Measurements from ENCODE around the gene MMP3.

The MMP3 gene

DNA sequence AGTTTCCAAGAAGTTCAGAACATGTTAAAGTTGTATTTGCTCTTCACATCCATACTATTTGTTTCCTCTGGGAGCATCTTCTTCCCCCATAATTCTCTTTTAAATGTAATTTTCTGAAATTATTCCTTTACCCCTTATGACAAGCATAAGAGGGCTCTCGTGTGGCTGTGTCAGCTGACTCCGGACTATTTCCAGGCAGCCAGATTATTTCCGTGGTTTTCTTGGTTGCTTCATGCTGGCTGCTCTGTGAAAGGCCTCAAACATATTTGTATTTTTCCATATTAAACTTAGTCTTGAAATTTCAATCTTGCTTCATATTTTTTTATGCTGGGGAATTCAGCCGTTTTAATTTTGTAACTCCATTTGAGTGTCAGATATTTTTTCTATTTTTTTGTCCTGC, 42.6 kb downstream of the MMP3 start:
- Histone ChIP-seq H3K4me2 (ENCODE audit: low read length, poor library complexity, severe bottlenecking) (no peak overlapping the region), H2BK15ac (ENCODE audit: low read depth, poor library complexity, severe bottlenecking) (no peak overlapping the region), H2BK120ac (ENCODE audit: low read depth, low read length) (no peak overlapping the region), H3K23ac (ENCODE audit: low read length in 2 of 2) (no peak overlapping the region), H3K4me3 (ENCODE audit: insufficient read depth in 1 of 2, low read depth in 1 of 2, low read length in 2 of 2) (no peak overlapping the region), H3K27ac (ENCODE audit: low read length, poor library complexity, severe bottlenecking) (no peak overlapping the region), H2BK5ac (ENCODE audit: low read depth, low read length, poor library complexity, severe bottlenecking) (no peak overlapping the region), H4K91ac (ENCODE audit: low read length) (no peak overlapping the region), H2AFZ (ENCODE audit: low read depth, low read length) (no peak overlapping the region), H3K9me3 (ENCODE audit: control insufficient read depth, low read length) (no peaks in the 10 kb centered on the region), H3K4ac (ENCODE audit: low read depth in 1 of 2, low read length in 2 of 2) (no peak overlapping the region), H3K18ac (ENCODE audit: low read depth in 1 of 2, low read length in 2 of 2) (no peak overlapping the region), H3K4me1 (ENCODE audit: control insufficient read depth, insufficient read depth, low read depth, low read length) (peaks cover 2% of the 10 kb centered on the region), H2BK12ac (ENCODE audit: low read length in 2 of 2) (no peak overlapping the region), H4K8ac (ENCODE audit: low read length) (no peak overlapping the region), H3K14ac (ENCODE audit: low read length in 2 of 2) (no peak overlapping the region), H3K9ac (ENCODE audit: low read length) (peak overlapping the region; percentile 17), H2AK5ac (ENCODE audit: low read length, severe bottlenecking) (no peak overlapping the region), H3K27me3 (ENCODE audit: control insufficient read depth in 1 of 2, insufficient read depth in 1 of 2, low read length in 2 of 2) (no peaks in the 10 kb centered on the region), H3K79me1 (replicated peaks; ENCODE audit: low read length, poor library complexity, severe bottlenecking) (no peaks in the 10 kb centered on the region), H3K36me3 (ENCODE audit: control insufficient read depth in 1 of 2, insufficient read depth in 2 of 2, low read depth in 1 of 2, low read length in 2 of 2) (no peaks in the 10 kb centered on the region)
- DNase-seq, result peak; percentile 32
- 87% methylated on average over 3 of the region's 4 CpGs for WGBS

DNA sequence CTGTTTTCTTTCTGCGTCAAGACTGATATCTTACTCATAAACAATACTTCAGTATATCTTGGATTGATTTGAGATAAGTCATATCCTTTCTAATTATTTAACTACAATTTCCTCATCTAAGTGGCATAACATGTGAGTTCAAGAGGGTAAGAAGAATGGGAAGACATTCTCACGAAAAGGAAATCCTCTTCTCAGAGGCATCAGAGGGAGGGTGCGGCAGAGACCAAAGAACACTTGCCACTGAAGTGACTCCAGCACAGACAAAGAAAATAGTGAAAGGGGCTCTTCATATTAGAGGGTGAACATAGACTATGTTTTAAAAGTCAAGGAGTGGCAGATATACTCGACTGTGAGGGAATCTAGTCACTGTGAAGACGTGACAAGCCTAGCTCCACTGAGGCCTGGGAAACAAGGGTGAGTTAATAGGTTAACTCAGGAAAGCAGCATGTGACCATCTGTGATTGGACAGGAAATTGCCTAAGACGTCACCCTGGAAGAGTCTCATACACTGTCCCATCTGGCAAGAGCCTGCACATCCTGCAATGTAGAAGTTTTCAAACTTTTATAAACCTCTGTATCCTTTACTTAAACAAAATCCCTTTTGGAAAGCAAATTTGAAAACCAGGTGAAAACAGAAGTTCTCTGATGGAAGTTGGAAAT, 43.6 kb downstream of the MMP3 start:
- no peak overlapping the region for H3K4me3 ChIP-seq (ENCODE audit: insufficient read depth in 1 of 2, low read depth in 1 of 2, low read length in 2 of 2)
- H4K8ac ChIP-seq (ENCODE audit: low read length), result no peak overlapping the region
- H3K27me3 ChIP-seq (ENCODE audit: control insufficient read depth in 1 of 2, insufficient read depth in 1 of 2, low read length in 2 of 2), result no peaks in the 10 kb centered on the region
- no peak overlapping the region for H2BK5ac ChIP-seq (ENCODE audit: low read depth, low read length, poor library complexity, severe bottlenecking)
- no peak overlapping the region for H3K27ac ChIP-seq (ENCODE audit: low read length, poor library complexity, severe bottlenecking)
- 72% methylated on average over 5 of the region's 6 CpGs for WGBS
- H3K79me1 ChIP-seq (replicated peaks; ENCODE audit: low read length, poor library complexity, severe bottlenecking), result no peaks in the 10 kb centered on the region
- H3K18ac ChIP-seq (ENCODE audit: low read depth in 1 of 2, low read length in 2 of 2), result no peak overlapping the region
- no peak overlapping the region for H2BK15ac ChIP-seq (ENCODE audit: low read depth, poor library complexity, severe bottlenecking)
- H3K9ac ChIP-seq (ENCODE audit: low read length), result no peak overlapping the region
- no peak overlapping the region for H4K91ac ChIP-seq (ENCODE audit: low read length)
- peak overlapping the region in 1 of 2 experiments; percentile 66 for H3K4ac ChIP-seq (ENCODE audit: low read depth in 1 of 2, low read length in 2 of 2)
- H2BK12ac ChIP-seq (ENCODE audit: low read length in 2 of 2), result peak overlapping the region in 1 of 2 experiments; percentile 81
- H3K9me3 ChIP-seq (ENCODE audit: control insufficient read depth, low read length), result no peaks in the 10 kb centered on the region
- no peak overlapping the region for H3K14ac ChIP-seq (ENCODE audit: low read length in 2 of 2)
- H3K23ac ChIP-seq (ENCODE audit: low read length in 2 of 2), result no peak overlapping the region
- H3K4me2 ChIP-seq (ENCODE audit: low read length, poor library complexity, severe bottlenecking), result no peak overlapping the region
- H2BK120ac ChIP-seq (ENCODE audit: low read depth, low read length), result no peak overlapping the region
- H2AFZ ChIP-seq (ENCODE audit: low read depth, low read length), result peak overlapping the region; percentile 68
- H3K4me1 ChIP-seq (ENCODE audit: control insufficient read depth, insufficient read depth, low read depth, low read length), result peaks cover 2% of the 10 kb centered on the region
- peak; percentile 54 for DNase-seq
- H2AK5ac ChIP-seq (ENCODE audit: low read length, severe bottlenecking), result no peak overlapping the region
- peaks cover 0 to 3% of the 10 kb centered on the region in 2 experiments for H3K36me3 ChIP-seq (ENCODE audit: control insufficient read depth in 1 of 2, insufficient read depth in 2 of 2, low read depth in 1 of 2, low read length in 2 of 2)

DNA sequence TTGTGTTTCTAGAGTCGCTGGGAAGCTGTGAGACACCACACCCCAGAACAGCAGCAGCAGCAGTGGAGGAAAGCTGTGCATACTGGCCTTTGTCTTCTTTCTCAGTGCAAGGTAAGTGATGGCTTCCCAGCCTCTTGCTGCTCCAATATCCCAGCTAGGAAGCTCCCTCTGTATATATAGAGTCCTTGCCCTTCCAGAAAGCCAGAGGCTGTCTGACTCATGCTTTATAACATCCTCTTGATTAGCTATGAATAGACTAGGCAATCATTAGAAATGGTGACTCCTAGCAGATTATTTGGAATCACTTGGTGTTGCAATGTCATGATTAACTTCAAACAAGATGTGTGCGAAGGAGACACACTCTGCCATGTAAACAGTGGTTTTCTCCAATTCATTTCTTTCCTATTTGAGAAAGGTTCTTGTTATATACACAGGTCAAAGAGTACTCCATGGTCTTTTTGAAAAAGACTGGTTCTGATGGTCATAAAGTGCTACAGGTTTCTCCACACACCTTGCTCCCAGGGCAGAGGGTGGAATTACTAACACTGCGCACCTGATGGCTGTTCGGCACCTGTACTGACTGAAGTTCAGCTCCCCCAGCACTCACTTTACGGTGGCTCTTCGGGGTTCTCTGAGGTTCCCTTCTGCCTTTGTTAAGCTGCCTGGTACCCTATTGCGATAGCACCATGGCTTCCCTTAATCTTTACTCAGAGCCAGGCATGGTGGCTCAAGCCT, 45.2 kb downstream of the MMP3 start, which contains the start of gene MMP1:
Gene MMP1 (minus strand): TSS at position 149 of the 735 bp plus-strand sequence. CDS start 68 bp downstream, at position 81.
- Histone ChIP-seq H3K4me2 (ENCODE audit: low read length, poor library complexity, severe bottlenecking) (no peak within 1 kb of the TSS), H3K23ac (ENCODE audit: low read length in 2 of 2) (no peak within 1 kb of the TSS), H2BK5ac (ENCODE audit: low read depth, low read length, poor library complexity, severe bottlenecking) (no peak within 1 kb of the TSS), H3K18ac (ENCODE audit: low read depth in 1 of 2, low read length in 2 of 2) (peak within 1 kb of the TSS in 1 of 2 experiments; percentile 59), H2AK5ac (ENCODE audit: low read length, severe bottlenecking) (no peak within 1 kb of the TSS), H3K9me3 (ENCODE audit: control insufficient read depth, low read length) (no peaks in the 10 kb centered on the region), H3K79me1 (replicated peaks; ENCODE audit: low read length, poor library complexity, severe bottlenecking) (no peaks in the 10 kb centered on the region), H3K27me3 (ENCODE audit: control insufficient read depth in 1 of 2, insufficient read depth in 1 of 2, low read length in 2 of 2) (no peaks in the 10 kb centered on the region), H4K91ac (ENCODE audit: low read length) (no peak within 1 kb of the TSS), H2BK12ac (ENCODE audit: low read length in 2 of 2) (peak within 1 kb of the TSS in 1 of 2 experiments; percentile 90), H3K27ac (ENCODE audit: low read length, poor library complexity, severe bottlenecking) (no peak within 1 kb of the TSS), H3K14ac (ENCODE audit: low read length in 2 of 2) (no peak within 1 kb of the TSS), H3K4me1 (ENCODE audit: control insufficient read depth, insufficient read depth, low read depth, low read length) (peaks cover 2% of the 10 kb centered on the region), H2AFZ (ENCODE audit: low read depth, low read length) (no peak within 1 kb of the TSS), H2BK15ac (ENCODE audit: low read depth, poor library complexity, severe bottlenecking) (no peak within 1 kb of the TSS), H4K8ac (ENCODE audit: low read length) (no peak within 1 kb of the TSS), H3K4me3 (ENCODE audit: insufficient read depth in 1 of 2, low read depth in 1 of 2, low read length in 2 of 2) (peak within 1 kb of the TSS in 1 of 2 experiments; percentile 26), H2BK120ac (ENCODE audit: low read depth, low read length) (no peak within 1 kb of the TSS), H3K9ac (ENCODE audit: low read length) (no peak within 1 kb of the TSS), H3K36me3 (ENCODE audit: control insufficient read depth in 1 of 2, insufficient read depth in 2 of 2, low read depth in 1 of 2, low read length in 2 of 2) (peaks cover 0 to 7% of the 10 kb centered on the region in 2 experiments), H3K4ac (ENCODE audit: low read depth in 1 of 2, low read length in 2 of 2) (peak within 1 kb of the TSS in 1 of 2 experiments; percentile 32)
- 94% methylated on average over 6 of the region's 7 CpGs for WGBS
- peak; percentile 89 for DNase-seq

DNA sequence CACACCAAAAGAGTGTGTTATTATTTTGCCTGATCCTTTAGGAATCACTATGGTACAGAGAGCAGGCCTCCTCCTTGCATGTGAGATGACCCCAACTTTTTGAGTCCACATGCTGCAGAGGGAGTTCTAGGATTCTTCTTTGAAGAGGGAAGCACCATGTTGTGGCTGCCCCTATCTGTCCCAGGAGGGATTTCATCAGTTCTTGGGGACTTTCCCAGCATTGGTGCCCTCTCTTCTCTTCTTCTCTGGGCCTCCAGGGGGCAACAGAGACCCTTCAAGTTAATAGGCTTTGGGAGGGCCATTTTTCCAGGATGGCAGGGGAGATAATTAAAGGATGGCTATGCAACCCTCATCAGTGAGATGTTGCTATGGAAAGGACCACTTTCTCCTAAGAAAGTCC, 49.0 kb downstream of the MMP3 start:
- no peak overlapping the region for H3K18ac ChIP-seq (ENCODE audit: low read depth in 1 of 2, low read length in 2 of 2)
- H3K23ac ChIP-seq (ENCODE audit: low read length in 2 of 2), result no peak overlapping the region
- H3K79me1 ChIP-seq (replicated peaks; ENCODE audit: low read length, poor library complexity, severe bottlenecking), result no peaks in the 10 kb centered on the region
- peak; percentile 67 for DNase-seq
- H4K8ac ChIP-seq (ENCODE audit: low read length), result no peak overlapping the region
- no peak overlapping the region for H3K4me3 ChIP-seq (ENCODE audit: insufficient read depth in 1 of 2, low read depth in 1 of 2, low read length in 2 of 2)
- no peak overlapping the region for H4K91ac ChIP-seq (ENCODE audit: low read length)
- H3K4me1 ChIP-seq (ENCODE audit: control insufficient read depth, insufficient read depth, low read depth, low read length), result peaks cover 3% of the 10 kb centered on the region
- no peaks in the 10 kb centered on the region for H3K9me3 ChIP-seq (ENCODE audit: control insufficient read depth, low read length)
- no peak overlapping the region for H3K27ac ChIP-seq (ENCODE audit: low read length, poor library complexity, severe bottlenecking)
- H3K27me3 ChIP-seq (ENCODE audit: control insufficient read depth in 1 of 2, insufficient read depth in 1 of 2, low read length in 2 of 2), result no peaks in the 10 kb centered on the region
- no peak overlapping the region for H2BK12ac ChIP-seq (ENCODE audit: low read length in 2 of 2)
- H3K14ac ChIP-seq (ENCODE audit: low read length in 2 of 2), result no peak overlapping the region
- no peak overlapping the region for H2BK15ac ChIP-seq (ENCODE audit: low read depth, poor library complexity, severe bottlenecking)
- H2AK5ac ChIP-seq (ENCODE audit: low read length, severe bottlenecking), result no peak overlapping the region
- H3K4ac ChIP-seq (ENCODE audit: low read depth in 1 of 2, low read length in 2 of 2), result no peak overlapping the region
- H2AFZ ChIP-seq (ENCODE audit: low read depth, low read length), result no peak overlapping the region
- no peak overlapping the region for H2BK5ac ChIP-seq (ENCODE audit: low read depth, low read length, poor library complexity, severe bottlenecking)
- H2BK120ac ChIP-seq (ENCODE audit: low read depth, low read length), result no peak overlapping the region
- H3K9ac ChIP-seq (ENCODE audit: low read length), result no peak overlapping the region
- peaks cover 0 to 10% of the 10 kb centered on the region in 2 experiments for H3K36me3 ChIP-seq (ENCODE audit: control insufficient read depth in 1 of 2, insufficient read depth in 2 of 2, low read depth in 1 of 2, low read length in 2 of 2)
- H3K4me2 ChIP-seq (ENCODE audit: low read length, poor library complexity, severe bottlenecking), result no peak overlapping the region
